Spleen (tissue), 7 donors: ENCODE results near the gene CD58.

Source experiments
- CTCF ChIP-seq, 11 experiments: fragments of 200-600 bp in 7 of 11; fragments of 450-650 bp in 4 of 11; sonication (generic) in 4 of 11; IDR thresholded peaks in 8 of 11; conservative IDR thresholded peaks in 3 of 11; 1 replicate in 7 of 11; 2 replicates in 4 of 11; pipeline versions ENCODE4 v1.4.0 to v1.8.0; 2016 to 2021; ENCODE audit warnings: antibody characterized with exemption in 11 of 11, inconsistent platforms in 4 of 11, mild to moderate bottlenecking in 1 of 11
- POLR2AphosphoS5 ChIP-seq, 3 donors: sonication (generic); formaldehyde crosslinking; IDR thresholded peaks; one replicate each; pipeline ENCODE4 v1.5.1; 2017; ENCODE audit warnings: antibody characterized with exemption in 3 of 3
- donor health status: DM: no; HTN: no; CAD: no; lungs with moderate emphysema.
- donor health status: DM: no; HTN: no; CAD: no.
- donor health status: DM: no; HTN: no; CAD: no.

GRCh38 chr1:116580446-116581322 is 9.9 kb upstream of the CD58 start:
- TF ChIP-seq CTCF (IDR thresholded peaks at IDR 0.05 in 8 of 11, conservative IDR thresholded peaks at IDR 0.05 in 3 of 11) (no peak), POLR2AphosphoS5 (IDR thresholded peaks at IDR 0.05) (no peak)
